Ascending aorta (tissue), 2 donors: ENCODE results near the gene MYO6. TPM values are rescaled to one million over a fixed set of nuclear protein-coding genes. Genes with fewer than 3 reads are reported as not detected.

Source experiments
- DNase-seq, 2 donors: peaks; one replicate each; pipeline ENCODE4 v3.0.0-alpha.2; 2019; ENCODE audit warnings: low spot score in 2 of 2
- H3K27ac ChIP-seq, 2 donors: fragments of 200-600 bp; sonication (generic); one replicate each; pipeline ENCODE4 v1.5.1; 2016 to 2017; ENCODE audit warnings: mild to moderate bottlenecking in 1 of 2
- H3K27me3 ChIP-seq: fragments of 200-600 bp; sonication (generic); one replicate; pipeline ENCODE4 v1.5.1; 2017
- H3K36me3 ChIP-seq, 2 donors: fragments of 200-600 bp; sonication (generic); one replicate each; pipeline ENCODE4 v1.5.1; 2016
- H3K4me1 ChIP-seq, 2 donors: fragments of 200-600 bp; sonication (generic); one replicate each; pipeline ENCODE4 v1.5.1; 2016 to 2017; ENCODE audit warnings: mild to moderate bottlenecking in 1 of 2
- H3K4me3 ChIP-seq, 2 donors: fragments of 200-600 bp; sonication (generic); one replicate each; pipeline ENCODE4 v1.5.1; 2016 to 2017; ENCODE audit warnings: mild to moderate bottlenecking in 1 of 2
- H3K9me3 ChIP-seq, 2 donors: fragments of 200-600 bp; sonication (generic); one replicate each; pipeline ENCODE4 v1.5.1; 2016
- intact Hi-C: fragments of 100-400 bp; cut with DNase I; formaldehyde crosslinking; loops from one replicate; pipeline ENCODE4 v1.15.1; 2023
- total RNA-seq: library from RNA; depleted of rRNA; stranded (reverse); fragments of >200 nt; gene quantifications from one replicate; pipeline ENCODE4 v1.1.0, GENCODE V29; 2016
- TF ChIP-seq, protein P1 (sequence below), 3 experiments: fragments of 200-600 bp in 2 of 3; fragments of 450-650 bp in 1 of 3; sonication (generic) in 2 of 3; IDR thresholded peaks; one replicate each; pipeline ENCODE4 v1.5.1; 2016 to 2019; ENCODE audit warnings: antibody characterized with exemption in 3 of 3, mild to moderate bottlenecking in 1 of 3, moderate library complexity in 1 of 3

Gene MYO6
- total RNA-seq, 1 donor from 2014 or later, result 3.7 TPM

DNA sequence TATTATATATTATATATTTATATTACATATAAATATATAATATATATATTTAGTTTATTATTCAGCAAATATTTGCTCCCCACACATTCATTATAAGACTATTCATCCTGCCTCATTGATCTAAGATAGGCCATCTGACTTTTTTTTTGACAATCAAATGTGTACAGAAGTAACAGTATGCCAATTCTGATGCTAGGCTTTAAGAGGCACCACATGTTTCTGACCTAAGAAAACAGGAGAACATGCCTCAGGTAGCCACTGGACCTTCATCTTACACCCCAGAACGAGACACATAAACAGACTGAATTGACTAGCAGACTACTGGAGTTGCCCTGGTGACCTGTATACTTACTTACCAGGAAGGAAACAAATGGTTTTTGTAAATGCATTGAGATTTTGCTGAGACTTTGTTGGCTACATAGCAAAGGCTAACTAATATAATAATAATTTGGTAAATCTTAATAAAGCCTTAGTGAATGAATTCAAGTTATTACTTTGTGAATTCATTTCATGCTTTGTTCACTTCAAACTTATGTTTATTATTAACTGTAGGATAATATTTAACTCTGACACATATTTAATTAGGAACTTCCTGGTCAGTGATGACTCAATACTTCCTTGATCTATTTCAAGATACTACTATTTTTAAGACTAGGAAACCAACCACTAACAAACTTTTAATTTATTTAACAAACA, 13.4 kb upstream of the MYO6 start:
- TF ChIP-seq, protein P1, sequence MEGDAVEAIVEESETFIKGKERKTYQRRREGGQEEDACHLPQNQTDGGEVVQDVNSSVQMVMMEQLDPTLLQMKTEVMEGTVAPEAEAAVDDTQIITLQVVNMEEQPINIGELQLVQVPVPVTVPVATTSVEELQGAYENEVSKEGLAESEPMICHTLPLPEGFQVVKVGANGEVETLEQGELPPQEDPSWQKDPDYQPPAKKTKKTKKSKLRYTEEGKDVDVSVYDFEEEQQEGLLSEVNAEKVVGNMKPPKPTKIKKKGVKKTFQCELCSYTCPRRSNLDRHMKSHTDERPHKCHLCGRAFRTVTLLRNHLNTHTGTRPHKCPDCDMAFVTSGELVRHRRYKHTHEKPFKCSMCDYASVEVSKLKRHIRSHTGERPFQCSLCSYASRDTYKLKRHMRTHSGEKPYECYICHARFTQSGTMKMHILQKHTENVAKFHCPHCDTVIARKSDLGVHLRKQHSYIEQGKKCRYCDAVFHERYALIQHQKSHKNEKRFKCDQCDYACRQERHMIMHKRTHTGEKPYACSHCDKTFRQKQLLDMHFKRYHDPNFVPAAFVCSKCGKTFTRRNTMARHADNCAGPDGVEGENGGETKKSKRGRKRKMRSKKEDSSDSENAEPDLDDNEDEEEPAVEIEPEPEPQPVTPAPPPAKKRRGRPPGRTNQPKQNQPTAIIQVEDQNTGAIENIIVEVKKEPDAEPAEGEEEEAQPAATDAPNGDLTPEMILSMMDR (IDR thresholded peaks at IDR 0.05), result no peak
- intact Hi-C loops, result no loop called here
- Histone ChIP-seq H3K27me3 (no peaks in the 10 kb centered on the region), H3K27ac (no peak overlapping the region), H3K9me3 (no peaks in the 10 kb centered on the region), H3K36me3 (no peaks in the 10 kb centered on the region), H3K4me1 (no peaks in the 10 kb centered on the region), H3K4me3 (no peak overlapping the region)
- DNase-seq, result no peak

DNA sequence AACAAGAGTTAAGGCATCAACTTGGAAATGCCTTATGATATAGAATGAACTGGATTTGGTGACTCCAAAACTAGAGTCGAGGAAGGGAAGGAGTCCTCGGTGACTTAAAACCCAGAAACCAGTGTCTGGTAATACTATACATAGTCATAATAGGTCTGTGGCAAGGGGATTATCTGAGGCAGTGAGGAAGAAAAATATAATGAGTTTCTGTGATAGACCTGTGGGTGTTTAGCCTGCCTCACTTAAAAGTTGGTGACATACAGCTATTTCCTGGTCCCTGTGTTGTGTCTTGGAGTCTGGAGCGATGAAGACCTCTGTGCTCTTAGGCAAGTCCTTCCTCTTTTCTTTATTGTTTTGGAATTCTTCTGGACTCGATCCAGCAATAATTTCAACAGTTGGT, 5.1 kb upstream of the MYO6 start:
- Histone ChIP-seq H3K4me3 (no peak overlapping the region), H3K9me3 (no peaks in the 10 kb centered on the region), H3K27ac (no peak overlapping the region), H3K36me3 (no peaks in the 10 kb centered on the region), H3K4me1 (no peaks in the 10 kb centered on the region), H3K27me3 (no peaks in the 10 kb centered on the region)
- TF ChIP-seq, protein P1 (IDR thresholded peaks at IDR 0.05), result no peak
- intact Hi-C loops, result no loop called here
- no peak for DNase-seq

DNA sequence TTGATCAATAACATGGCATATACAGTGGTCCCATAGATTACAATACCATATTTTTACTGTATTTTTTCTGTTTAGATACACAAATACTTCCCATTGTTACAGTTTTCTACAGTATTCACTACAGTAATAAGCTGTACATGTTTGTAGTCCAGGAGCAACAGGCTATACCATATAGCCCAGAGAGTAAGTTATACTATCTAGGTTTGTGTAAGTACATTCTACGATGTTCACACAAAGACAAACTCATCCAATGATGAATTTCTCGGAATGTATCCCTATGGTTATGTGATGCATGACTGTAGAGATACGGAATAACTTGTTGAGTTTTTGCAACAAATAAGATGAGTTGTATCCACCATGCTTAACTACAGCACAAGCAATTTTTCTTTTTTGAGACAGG, 3.6 kb upstream of the MYO6 start:
- H3K36me3 ChIP-seq, result no peaks in the 10 kb centered on the region
- H3K27ac ChIP-seq, result no peak overlapping the region
- no peak for DNase-seq
- H3K4me1 ChIP-seq, result no peaks in the 10 kb centered on the region
- H3K27me3 ChIP-seq, result no peaks in the 10 kb centered on the region
- TF ChIP-seq, protein P1 (IDR thresholded peaks at IDR 0.05), result no peak
- no peak overlapping the region for H3K4me3 ChIP-seq
- H3K9me3 ChIP-seq, result no peaks in the 10 kb centered on the region
- intact Hi-C loops, result no loop called here

DNA sequence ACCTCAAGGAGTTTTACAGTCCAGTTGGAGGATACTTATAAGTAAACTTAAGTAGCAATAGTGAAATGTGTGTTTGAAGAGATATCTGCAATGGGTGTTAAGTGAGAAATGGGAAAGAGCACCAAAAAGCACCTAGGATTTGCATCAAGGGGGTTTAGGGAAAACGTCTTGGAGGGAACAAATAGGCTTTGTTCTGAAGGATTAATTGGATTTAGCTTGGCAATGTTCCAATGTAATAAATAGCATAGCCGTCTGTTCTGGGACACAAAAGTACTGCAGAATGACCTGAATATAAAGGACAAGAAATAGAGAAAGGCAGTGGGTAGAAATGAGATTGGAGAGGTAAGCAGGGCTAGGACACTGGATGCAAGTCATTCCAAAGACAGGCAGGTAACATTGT, 2.8 kb upstream of the MYO6 start:
- TF ChIP-seq, protein P1 (IDR thresholded peaks at IDR 0.05), result no peak
- Histone ChIP-seq H3K27me3 (no peaks in the 10 kb centered on the region), H3K36me3 (no peaks in the 10 kb centered on the region), H3K27ac (no peak overlapping the region), H3K9me3 (no peaks in the 10 kb centered on the region), H3K4me3 (no peak overlapping the region), H3K4me1 (no peaks in the 10 kb centered on the region)
- DNase-seq, result no peak
- intact Hi-C loops, result no loop called here

DNA sequence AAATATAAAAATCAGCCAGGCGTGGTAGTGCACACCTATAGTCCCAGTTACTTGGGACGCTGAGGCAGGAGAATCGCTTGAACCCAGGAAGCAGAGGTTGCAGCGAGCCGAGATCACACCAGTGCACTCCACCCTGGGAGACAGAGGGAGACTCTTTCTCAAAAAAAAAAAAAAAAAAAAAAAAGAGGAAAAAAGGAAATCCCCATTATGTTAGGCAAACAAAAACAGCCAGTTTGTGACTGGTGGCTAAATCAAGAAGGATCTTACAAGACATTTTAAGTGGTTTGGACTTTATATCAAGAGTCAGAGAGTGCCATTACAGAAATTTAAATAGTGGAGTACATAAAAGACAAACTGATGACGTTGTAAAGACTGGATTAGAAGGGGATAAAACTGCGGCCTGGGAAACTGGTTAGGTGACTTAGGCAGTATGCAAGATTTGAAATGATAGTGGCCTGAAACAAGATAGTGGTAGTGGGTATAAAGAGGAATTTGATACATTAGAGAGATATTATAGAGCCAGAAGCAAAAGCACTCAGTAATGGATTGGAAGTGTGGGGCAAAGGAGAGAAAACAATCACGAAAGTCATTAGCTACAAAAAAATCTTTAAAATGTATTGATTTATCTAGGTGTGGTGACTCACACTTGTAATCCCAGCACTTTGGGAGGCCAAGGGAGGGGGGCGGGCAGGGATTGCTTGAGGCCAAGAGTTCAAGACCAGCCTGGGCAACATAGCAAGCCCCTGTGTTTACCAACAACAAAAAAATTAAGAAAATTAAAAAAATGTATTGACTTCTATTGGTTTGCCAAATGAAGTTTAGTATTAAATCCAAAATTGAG, 1.7 kb upstream of the MYO6 start:
- Histone ChIP-seq H3K9me3 (no peaks in the 10 kb centered on the region), H3K27ac (no peak overlapping the region), H3K4me1 (no peaks in the 10 kb centered on the region), H3K4me3 (no peak overlapping the region), H3K27me3 (no peaks in the 10 kb centered on the region), H3K36me3 (no peaks in the 10 kb centered on the region)
- DNase-seq, result no peak
- intact Hi-C loops, result no loop called here
- TF ChIP-seq, protein P1 (IDR thresholded peaks at IDR 0.05), result no peak
